Measurements from ENCODE around the gene MAD1L1.

- TF ChIP-seq ZBTB33 (IDR thresholded peaks at IDR 0.05; ENCODE audit: extremely low read depth, insufficient replicate concordance, low read length) (no peak), CTCF (IDR thresholded peaks at IDR 0.05 in 2 of 3, conservative IDR thresholded peaks at IDR 0.05 in 1 of 3; ENCODE audit: borderline replicate concordance in 1 of 3, insufficient read depth in 1 of 3, low read depth in 2 of 3, low read length in 2 of 3) (no peak), EZH2 (IDR thresholded peaks at IDR 0.05) (no peak), FOSL1 (IDR thresholded peaks at IDR 0.05; ENCODE audit: low read depth) (no peak), JUND (IDR thresholded peaks at IDR 0.05) (no peak), POLR2AphosphoS5 (IDR thresholded peaks at IDR 0.05; ENCODE audit: low read depth, low read length) (no peak), POLR2A (IDR thresholded peaks at IDR 0.05; ENCODE audit: borderline replicate concordance, extremely low read depth, insufficient read depth, insufficient read length) (no peak), EZH2phosphoT487 (IDR thresholded peaks at IDR 0.05; ENCODE audit: borderline replicate concordance) (no peak), ZFX (IDR thresholded peaks at IDR 0.05) (no peak), MAX (IDR thresholded peaks at IDR 0.05) (no peak), ATF3 (IDR thresholded peaks at IDR 0.05) (no peak), RAD21 (IDR thresholded peaks at IDR 0.05; ENCODE audit: low read depth) (no peak), TCF7L2 (IDR thresholded peaks at IDR 0.05; ENCODE audit: borderline replicate concordance, extremely low read depth, insufficient read depth, insufficient read length) (no peak)
Observed at GRCh38 chr7:1939434-1940401, 293.0 kb downstream of the MAD1L1 start.
